Kidney (tissue), 14 donors: ENCODE data around the gene IL1RAPL1. TPM values are rescaled to one million over a fixed set of nuclear protein-coding genes. Genes with fewer than 3 reads are reported as not detected.

Source experiments
- DNase-seq, 5 donors: peaks; one replicate each; pipeline ENCODE4 v3.0.0-alpha.2; 2013 to 2020
- FAIRE-seq: peaks from 2 replicates; lab custom pipeline; 2012; peaks lifted over from hg19 to GRCh38; lab: Jason Lieb, UNC
- H3K27ac ChIP-seq, 2 donors: one replicate each; pipeline ENCODE4 v1.7.0; 2013; ENCODE audit warnings: low read depth in 2 of 2, low read length in 2 of 2, inconsistent platforms in 1 of 2
- H3K27me3 ChIP-seq: one replicate; pipeline ENCODE4 v1.7.1; 2013; ENCODE audit warnings: low read length, inconsistent platforms; ENCODE audit not compliant: control insufficient read depth, insufficient read depth
- H3K36me3 ChIP-seq, 3 donors: one replicate each; pipeline versions ENCODE4 v1.7.0 to v1.7.1; 2013; ENCODE audit warnings: low read length in 3 of 3, control low read depth in 1 of 3, inconsistent platforms in 1 of 3; ENCODE audit not compliant: insufficient read depth in 3 of 3, control insufficient read depth in 2 of 3
- H3K4me1 ChIP-seq, 3 donors: one replicate each; pipeline versions ENCODE4 v1.7.0 to v1.7.1; 2013; ENCODE audit warnings: low read length in 3 of 3, inconsistent platforms in 1 of 3, low read depth in 1 of 3; ENCODE audit not compliant: control insufficient read depth in 2 of 3, insufficient read depth in 2 of 3
- H3K4me3 ChIP-seq, 3 donors: one replicate each; pipeline versions ENCODE4 v1.7.0 to v1.8.1; 2013; ENCODE audit warnings: low read length in 3 of 3, control low read depth in 1 of 3, inconsistent platforms in 1 of 3
- H3K9ac ChIP-seq, 3 donors: one replicate each; pipeline versions ENCODE4 v1.7.0 to v1.7.1; 2013; ENCODE audit warnings: low read length in 3 of 3, control low read depth in 1 of 3, inconsistent platforms in 1 of 3
- H3K9me3 ChIP-seq, 3 donors: one replicate each; pipeline versions ENCODE4 v1.7.0 to v1.7.1; 2013; ENCODE audit warnings: low read length in 3 of 3, control low read depth in 1 of 3, inconsistent platforms in 1 of 3; ENCODE audit not compliant: control insufficient read depth in 2 of 3, insufficient read depth in 1 of 3
- CTCF ChIP-seq: IDR thresholded peaks from 3 replicates; pipeline ENCODE4 v1.5.1; 2012; ENCODE audit warnings: mild to moderate bottlenecking, moderate library complexity, borderline replicate concordance; ENCODE audit not compliant: insufficient read depth; ENCODE audit errors: extremely low read depth
- intact Hi-C: fragments of 100-400 bp; cut with DNase I; formaldehyde crosslinking; loops from one replicate; pipeline ENCODE4 v1.11.1; 2022
- polyA plus RNA-seq: library from polyadenylated mRNA; stranded (reverse); fragments of 350-450 nt; fragmentation: Illumina TruSeq; extraction: RNeasy Lipid Tissue Mini Kit (QIAGEN cat#74804); gene quantifications from one replicate; pipeline ENCODE4 v1.2.3, GENCODE V29; 2014; ENCODE audit warnings: low read depth, low replicate concordance; ENCODE audit not compliant: insufficient read depth
- total RNA-seq: library from RNA; stranded (reverse); fragmentation: NEBNext Ultra II Directional; extraction: Animal tissue kit (Norgen Biotek cat#: 25700); gene quantifications from one replicate; pipeline ENCODE4 v1.2.1, GENCODE V29; 2021
- donor health status: control.
- donor health status: control.
- donor health status: control.
- donor health status: control.
- donor health status: control.
- donor health status: DM: yes; HTN: yes; CAD: no.
- donor health status: Normal renal cell carcinoma (clear cell type).

The IL1RAPL1 gene
- total and polyA plus RNA-seq, 2 donors from 2014 or later = 0.19 TPM; not detected in 1

DNA sequence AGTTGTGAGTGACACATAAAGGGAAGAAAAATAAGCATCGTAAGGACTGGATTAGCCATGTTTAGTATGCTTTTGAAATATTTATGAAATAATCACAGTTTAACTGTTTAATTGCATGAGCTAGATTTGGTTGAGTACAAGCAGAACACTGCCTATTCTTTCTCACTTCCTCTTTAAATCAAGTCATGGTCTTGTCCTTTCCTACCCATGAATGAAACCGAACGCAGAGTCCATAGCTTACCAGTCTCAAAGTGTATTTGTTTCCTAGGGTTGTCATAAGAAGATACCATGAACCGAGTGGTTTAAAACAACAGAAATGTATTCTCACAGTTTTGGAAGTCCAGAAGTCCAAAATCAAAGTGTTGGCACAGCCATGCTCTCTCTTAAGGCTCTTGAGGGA, 944.1 kb downstream of the IL1RAPL1 start:
- no peak overlapping the region for H3K27ac ChIP-seq
- FAIRE-seq = no peak
- DNase-seq = no peak
- no peaks in the 10 kb centered on the region for H3K9me3 ChIP-seq
- H3K9ac ChIP-seq = no peak overlapping the region
- no peak overlapping the region for H3K4me3 ChIP-seq
- TF ChIP-seq CTCF = no peak
- intact Hi-C loops = no loop called here
- H3K27me3 ChIP-seq = no peaks in the 10 kb centered on the region
- no peaks in the 10 kb centered on the region for H3K36me3 ChIP-seq
- no peaks in the 10 kb centered on the region for H3K4me1 ChIP-seq

GRCh38 chrX:29535212-29536162, 948.2 kb downstream of the IL1RAPL1 start:
- Histone ChIP-seq H3K27me3 (no peaks in the 10 kb centered on the region), H3K36me3 (no peaks in the 10 kb centered on the region), H3K9ac (no peak overlapping the region), H3K27ac (no peak overlapping the region), H3K4me1 (no peaks in the 10 kb centered on the region), H3K4me3 (no peak overlapping the region), H3K9me3 (no peaks in the 10 kb centered on the region)
- FAIRE-seq (peak; percentile 3), DNase-seq (no peak)
- intact Hi-C loops = no loop called here
- TF ChIP-seq CTCF = no peak

GRCh38 chrX:29541038-29541437, 953.8 kb downstream of the IL1RAPL1 start:
- Histone ChIP-seq H3K27ac (no peak overlapping the region), H3K9ac (no peak overlapping the region), H3K27me3 (no peaks in the 10 kb centered on the region), H3K4me1 (no peaks in the 10 kb centered on the region), H3K4me3 (no peak overlapping the region), H3K36me3 (no peaks in the 10 kb centered on the region), H3K9me3 (no peaks in the 10 kb centered on the region)
- DNase-seq = no peak
- TF ChIP-seq CTCF = no peak
- intact Hi-C loops = no loop called here
- no peak for FAIRE-seq
